ENCODE results near the gene DCAF7.
A peak's percentile ranks its signal among the peaks of the same experiment; 100 is the strongest.

DCAF7 gene

GRCh38 chr17:63587770-63588169 lies 37.5 kb downstream of the DCAF7 start:
- TF ChIP-seq Cebpa-rat (IDR thresholded peaks at IDR 0.05) = no peak
- H3K4me3 ChIP-seq = no peak overlapping the region
- no peaks in the 10 kb centered on the region for H3K9me3 ChIP-seq (replicated peaks in 1 of 11)
- peaks cover 95 to 100% (median 99%) of the 10 kb centered on the region in 11 experiments for H3K36me3 ChIP-seq
- H3K4me2 ChIP-seq = no peak overlapping the region
- no peaks in the 10 kb centered on the region; a peak in 1 of 20 replicates for H3K4me1 ChIP-seq
- no peak overlapping the region for H3K9ac ChIP-seq
- H3K27ac ChIP-seq = no peak overlapping the region
- H4K20me1 ChIP-seq = peaks cover 16 to 71% (median 40%) of the 10 kb centered on the region in 11 experiments; a peak in 19 of 22 replicates
- no peaks in the 10 kb centered on the region for H3K27me3 ChIP-seq

- Histone ChIP-seq H3K27me3 (no peaks in the 10 kb centered on the region), H3K9ac (no peak overlapping the region), H3K4me3 (no peak overlapping the region), H3K4me1 (no peaks in the 10 kb centered on the region; a peak in 1 of 20 replicates), H3K36me3 (peaks cover 94 to 100% (median 98%) of the 10 kb centered on the region in 11 experiments), H3K27ac (no peak overlapping the region), H3K4me2 (no peak overlapping the region), H4K20me1 (peaks cover 8 to 68% (median 37%) of the 10 kb centered on the region in 11 experiments; a peak in 19 of 22 replicates), H3K9me3 (replicated peaks in 1 of 11) (no peaks in the 10 kb centered on the region)
- no peak for TF ChIP-seq Cebpa-rat (IDR thresholded peaks at IDR 0.05)
These were observed 38.5 kb downstream of the DCAF7 start for GRCh38 chr17:63588797-63589196.

GRCh38 chr17:63589646-63590045 lies 39.4 kb downstream of the DCAF7 start:
- H3K4me2 ChIP-seq = no peak overlapping the region
- H3K27me3 ChIP-seq = no peaks in the 10 kb centered on the region
- H3K4me1 ChIP-seq = no peaks in the 10 kb centered on the region; a peak in 1 of 20 replicates
- no peaks in the 10 kb centered on the region for H3K9me3 ChIP-seq (replicated peaks in 1 of 11)
- no peak overlapping the region for H3K27ac ChIP-seq
- peaks cover 8 to 59% (median 29%) of the 10 kb centered on the region in 11 experiments; a peak in 18 of 22 replicates for H4K20me1 ChIP-seq
- no peak overlapping the region for H3K9ac ChIP-seq
- TF ChIP-seq Cebpa-rat (IDR thresholded peaks at IDR 0.05) = no peak
- peaks cover 93 to 100% (median 98%) of the 10 kb centered on the region in 11 experiments for H3K36me3 ChIP-seq
- H3K4me3 ChIP-seq = no peak overlapping the region

- Histone ChIP-seq H3K4me3 (no peak overlapping the region), H4K20me1 (peaks cover 4 to 33% (median 13%) of the 10 kb centered on the region in 11 experiments; a peak in 11 of 22 replicates), H3K36me3 (peaks cover 65 to 85% (median 74%) of the 10 kb centered on the region in 11 experiments), H3K9ac (no peak overlapping the region), H3K27ac (no peak overlapping the region), H3K27me3 (no peaks in the 10 kb centered on the region), H3K4me2 (no peak overlapping the region), H3K9me3 (replicated peaks in 1 of 11) (no peaks in the 10 kb centered on the region), H3K4me1 (no peaks in the 10 kb centered on the region)
- TF ChIP-seq Cebpa-rat (IDR thresholded peaks at IDR 0.05) = no peak
These were observed 42.5 kb downstream of the DCAF7 start for GRCh38 chr17:63592797-63593196.

- no peak overlapping the region for H3K4me3 ChIP-seq
- H3K9ac ChIP-seq = no peak overlapping the region
- H3K4me1 ChIP-seq = peaks cover 1 to 5% (median 4%) of the 10 kb centered on the region in 10 experiments; a peak in 17 of 20 replicates
- no peak overlapping the region for H3K27ac ChIP-seq
- TF ChIP-seq Cebpa-rat (IDR thresholded peaks at IDR 0.05) = no peak
- no peaks in the 10 kb centered on the region for H3K9me3 ChIP-seq (replicated peaks in 1 of 11)
- peaks cover 0 to 32% (median 8%) of the 10 kb centered on the region in 11 experiments; a peak in 9 of 22 replicates for H4K20me1 ChIP-seq
- H3K36me3 ChIP-seq = peaks cover 42 to 62% (median 51%) of the 10 kb centered on the region in 11 experiments
- H3K27me3 ChIP-seq = no peaks in the 10 kb centered on the region
- H3K4me2 ChIP-seq = no peak overlapping the region
These were observed 44.9 kb downstream of the DCAF7 start for GRCh38 chr17:63595132-63595531.

GRCh38 chr17:63596856-63597586 lies 46.7 kb downstream of the DCAF7 start:
- Histone ChIP-seq H3K36me3 (peaks cover 23 to 43% (median 32%) of the 10 kb centered on the region in 11 experiments), H3K9ac (no peak overlapping the region), H3K4me2 (no peak overlapping the region), H4K20me1 (peaks cover 0 to 13% (median 8%) of the 10 kb centered on the region in 11 experiments; a peak in 6 of 22 replicates), H3K9me3 (replicated peaks in 1 of 11) (no peaks in the 10 kb centered on the region), H3K4me1 (peaks cover 13 to 18% (median 17%) of the 10 kb centered on the region in 10 experiments), H3K4me3 (no peak overlapping the region), H3K27ac (no peak overlapping the region), H3K27me3 (no peaks in the 10 kb centered on the region)
- no peak for TF ChIP-seq Cebpa-rat (IDR thresholded peaks at IDR 0.05)

- no peak overlapping the region for H3K9ac ChIP-seq
- H3K9me3 ChIP-seq (replicated peaks in 1 of 11) = no peaks in the 10 kb centered on the region
- H3K4me2 ChIP-seq = no peak overlapping the region
- H3K36me3 ChIP-seq = peaks cover 18 to 39% (median 25%) of the 10 kb centered on the region in 11 experiments
- H3K4me3 ChIP-seq = no peak overlapping the region
- no peaks in the 10 kb centered on the region for H3K27me3 ChIP-seq
- no peak for TF ChIP-seq Cebpa-rat (IDR thresholded peaks at IDR 0.05)
- no peak overlapping the region for H3K27ac ChIP-seq
- H3K4me1 ChIP-seq = peaks cover 16 to 20% (median 19%) of the 10 kb centered on the region in 10 experiments
- peaks cover 0 to 5% (median under 1%) of the 10 kb centered on the region in 11 experiments; a peak in 6 of 22 replicates for H4K20me1 ChIP-seq
These were observed 48.0 kb downstream of the DCAF7 start for GRCh38 chr17:63598281-63598680.

- Histone ChIP-seq H3K4me3 (peak within 1 kb of the TSS; percentile 70 to 94 (median 85)), H3K9ac (peak within 1 kb of the TSS; percentile 91 to 97 (median 95)), H3K4me2 (peak within 1 kb of the TSS; percentile 88 to 100 (median 98)), H3K27ac (peak within 1 kb of the TSS; percentile 80 to 95 (median 89)), H3K27me3 (no peaks in the 10 kb centered on the region), H4K20me1 (no peaks in the 10 kb centered on the region), H3K4me1 (peaks cover 16 to 20% (median 19%) of the 10 kb centered on the region in 10 experiments), H3K9me3 (replicated peaks in 1 of 11) (no peaks in the 10 kb centered on the region), H3K36me3 (peaks cover 19 to 40% (median 27%) of the 10 kb centered on the region in 11 experiments)
- no peak for TF ChIP-seq Cebpa-rat (IDR thresholded peaks at IDR 0.05)
These were observed 50.5 kb downstream of the DCAF7 start, which contains the start of gene TACO1 for GRCh38 chr17:63600569-63601438. TACO1 (plus strand) TSS chr17:63600895; CDS start chr17:63601084, 189 bp downstream.
